Measurements from ENCODE around the gene MPPED1. TPM values are rescaled to one million over a fixed set of nuclear protein-coding genes. Genes with fewer than 3 reads are reported as not detected.

Gene MPPED1
- total RNA-seq, 1 experiment from 2014 or later: 0.28 TPM

- H3K27ac ChIP-seq (ENCODE audit: insufficient read length, low read depth, low read length): no peak overlapping the region
- WGBS (ENCODE audit: extremely low coverage, insufficient read length, low lambda C conversion rate): no CpG with 5 or more reads among the region's 5 CpGs
- no peaks in the 10 kb centered on the region for H3K23me2 ChIP-seq (ENCODE audit: insufficient read length, low read depth, low read length, poor library complexity, severe bottlenecking)
Observed at GRCh38 chr22:43436868-43437267, 25.1 kb downstream of the MPPED1 start.

More at GRCh38 chr22:43436868-43437267, 25.1 kb downstream of the MPPED1 start:
- no peak overlapping the region for H3T11ph ChIP-seq (ENCODE audit: low read length)
- no peaks in the 10 kb centered on the region for H3K9me3 ChIP-seq (ENCODE audit: control insufficient read depth, low read depth, low read length)
- DNase-seq: peak; percentile 12
- H3K14ac ChIP-seq (ENCODE audit: insufficient read depth, low read length): no peak overlapping the region
- H2BK12ac ChIP-seq (ENCODE audit: insufficient read length, low read depth, low read length): no peak overlapping the region
- H2BK5ac ChIP-seq (ENCODE audit: insufficient read length, low read length): no peak overlapping the region
- H3K18ac ChIP-seq (ENCODE audit: insufficient read length, low read depth, low read length): no peak overlapping the region
- H2AFZ ChIP-seq (ENCODE audit: low read length): no peak overlapping the region
- no peak overlapping the region for H3K9ac ChIP-seq (ENCODE audit: extremely low read depth, insufficient read length, low read length)
- Mint-ChIP-seq H3K4me3 (no peak overlapping the region), H3K27me3 (ENCODE audit: low read depth) (peaks cover 24% of the 10 kb centered on the region), H3K4me1 (peaks cover 3 to 13% of the 10 kb centered on the region in 2 experiments; a peak in 3 of 4 replicates), H3K36me3 (ENCODE audit: insufficient read depth in 1 of 3, low read depth in 3 of 3) (no peaks in the 10 kb centered on the region), H3K9me3 (no peaks in the 10 kb centered on the region), H3K27ac (no peak overlapping the region)
- H4K91ac ChIP-seq (ENCODE audit: insufficient read length, low read depth, low read length): no peak overlapping the region
- no peaks in the 10 kb centered on the region for H4K20me1 ChIP-seq (ENCODE audit: control insufficient read depth, insufficient read depth, insufficient read length)
- H3K79me1 ChIP-seq (ENCODE audit: insufficient read depth, low read depth, low read length, poor library complexity, severe bottlenecking): no peaks in the 10 kb centered on the region
- H2BK20ac ChIP-seq (ENCODE audit: low read depth, low read length, poor library complexity, severe bottlenecking): no peak overlapping the region
- H2BK15ac ChIP-seq (ENCODE audit: low read depth, low read length): no peak overlapping the region
- no peak overlapping the region for H2AK5ac ChIP-seq (ENCODE audit: insufficient read length, low read length)
- no peak overlapping the region for H2BK120ac ChIP-seq (ENCODE audit: low read depth, low read length, poor library complexity, severe bottlenecking)
- no peak for TF ChIP-seq CTCF (conservative IDR thresholded peaks at IDR 0.05)
- H3K4me1 ChIP-seq (ENCODE audit: insufficient read depth, low read length): no peaks in the 10 kb centered on the region; the same call in 1 of the 2 replicates
- H3K56ac ChIP-seq (ENCODE audit: insufficient read length, low read depth, low read length): no peak overlapping the region
- H4K8ac ChIP-seq (replicated peaks; ENCODE audit: insufficient read length, low read depth, low read length): no peak overlapping the region
- H4K5ac ChIP-seq (ENCODE audit: insufficient read length, low read depth, low read length): no peak overlapping the region
- H3K4ac ChIP-seq (ENCODE audit: low read depth, low read length): no peak overlapping the region
- H3K79me2 ChIP-seq (ENCODE audit: insufficient read depth, low read length): no peaks in the 10 kb centered on the region
- no peak overlapping the region for H3K4me2 ChIP-seq (ENCODE audit: insufficient read depth, insufficient read length, low read length)
- H3K27me3 ChIP-seq (ENCODE audit: insufficient read depth, low read length): no peaks in the 10 kb centered on the region; the same call in 1 of the 2 replicates
- no peak overlapping the region for H3K23ac ChIP-seq (ENCODE audit: insufficient read length, low read depth, low read length)

Measured in H9 (cell line).